Measurements from ENCODE around the gene LGALS3.
A peak's percentile ranks its signal among the peaks of the same experiment; 100 is the strongest.
"Not testable (repeated sequence)": the region's sequence is repeated elsewhere in the genome, so short reads cannot be mapped to it uniquely, and the experiment has no call there.

LGALS3 gene

GRCh38 chr14:55129086-55129427, at the start of gene LGALS3:
Gene LGALS3 (plus strand): TSS chr14:55129252. CDS start chr14:55137374, 8,122 bp downstream.
- DNase-seq: peak; percentile 57

GRCh38 chr14:55079961-55080360, 49.1 kb upstream of the LGALS3 start:
- not testable (repeated sequence) for DNase-seq

- DNase-seq: no peak
Measured at GRCh38 chr14:55084401-55085059, 44.5 kb upstream of the LGALS3 start.

GRCh38 chr14:55085060-55085660, 43.9 kb upstream of the LGALS3 start:
- DNase-seq: no peak

GRCh38 chr14:55086938-55087337, 42.1 kb upstream of the LGALS3 start:
- DNase-seq: no peak

- DNase-seq: no peak
Measured at GRCh38 chr14:55088356-55088755, 40.7 kb upstream of the LGALS3 start.

- DNase-seq: no peak
Measured at GRCh38 chr14:55092341-55092740, 36.7 kb upstream of the LGALS3 start.

GRCh38 chr14:55094292-55095157, 34.5 kb upstream of the LGALS3 start:
- DNase-seq: no peak

GRCh38 chr14:55097881-55098560, 31.0 kb upstream of the LGALS3 start:
- DNase-seq: peak; percentile 49

GRCh38 chr14:55098561-55098898, 30.5 kb upstream of the LGALS3 start:
- DNase-seq: no peak

GRCh38 chr14:55099756-55100155, 29.3 kb upstream of the LGALS3 start:
- DNase-seq: no peak

- DNase-seq: no peak
Measured at GRCh38 chr14:55101698-55102097, 27.4 kb upstream of the LGALS3 start.

- DNase-seq: peak; percentile 55
Measured at GRCh38 chr14:55102141-55102621, 26.9 kb upstream of the LGALS3 start.

- DNase-seq: peak; percentile 70
Measured at GRCh38 chr14:55103005-55103640, 25.9 kb upstream of the LGALS3 start.

- DNase-seq: peak; percentile 13
Measured at GRCh38 chr14:55103971-55104954, 24.8 kb upstream of the LGALS3 start.

GRCh38 chr14:55105991-55106390, 23.1 kb upstream of the LGALS3 start:
- DNase-seq: no peak

GRCh38 chr14:55107766-55108554, 21.1 kb upstream of the LGALS3 start:
- DNase-seq: peak; percentile 63

- no peak for DNase-seq
Measured at GRCh38 chr14:55109836-55110235, 19.2 kb upstream of the LGALS3 start.

- DNase-seq: no peak
Measured at GRCh38 chr14:55111122-55111708, 17.8 kb upstream of the LGALS3 start.

- DNase-seq: no peak
Measured at GRCh38 chr14:55114720-55115119, 14.3 kb upstream of the LGALS3 start.

Measured in CD4-positive, alpha-beta T cell treated with Interleukin-17A for 4 hours (primary cell).